Epithelial cell of proximal tubule (primary cell): ENCODE measurements around the gene MBTD1. TPM values are rescaled to one million over a fixed set of nuclear protein-coding genes. Genes with fewer than 3 reads are reported as not detected.

ENCODE experiments used
- DNase-seq: peaks from one replicate; pipeline ENCODE4 v3.0.0-alpha.2; 2011; ENCODE audit warnings: low read depth
- H3K4me3 ChIP-seq: 2 replicates; pipeline ENCODE4 v1.5.1; 2011; ENCODE audit warnings: low read depth, mild to moderate bottlenecking, low read length
- total RNA-seq: library from RNA; depleted of rRNA; stranded (reverse); fragments of >200 nt; gene quantifications from 2 replicates; pipeline ENCODE4 v1.2.3, GENCODE V29; 2015
- TF ChIP-seq, protein P1 (sequence below): conservative IDR thresholded peaks from 2 replicates; pipeline ENCODE4 v1.5.1; 2012; ENCODE audit warnings: low read depth, mild to moderate bottlenecking, low read length

MBTD1 gene
- total RNA-seq, 1 donor from 2014 or later = 5.1 TPM

DNA sequence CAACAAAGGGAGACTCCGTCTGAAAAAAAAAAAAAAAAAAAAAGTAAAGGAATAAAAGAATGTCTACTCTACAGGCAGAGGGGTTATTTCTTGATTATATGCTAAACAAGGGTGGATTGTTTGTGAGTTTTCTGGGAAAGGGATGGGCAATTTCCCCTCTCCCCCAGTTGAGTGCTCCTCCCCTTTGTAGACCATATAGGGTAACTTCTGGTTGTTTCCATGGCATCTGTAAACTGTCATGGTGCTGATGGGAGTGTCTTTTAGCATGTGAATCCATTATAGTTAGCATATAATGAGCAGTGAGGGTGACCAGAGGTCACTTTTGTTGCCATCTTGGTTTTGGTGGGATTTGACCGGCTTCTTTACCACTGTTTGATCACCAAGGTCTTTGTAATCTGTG, 110.7 kb downstream of the MBTD1 start:
- TF ChIP-seq, protein P1, sequence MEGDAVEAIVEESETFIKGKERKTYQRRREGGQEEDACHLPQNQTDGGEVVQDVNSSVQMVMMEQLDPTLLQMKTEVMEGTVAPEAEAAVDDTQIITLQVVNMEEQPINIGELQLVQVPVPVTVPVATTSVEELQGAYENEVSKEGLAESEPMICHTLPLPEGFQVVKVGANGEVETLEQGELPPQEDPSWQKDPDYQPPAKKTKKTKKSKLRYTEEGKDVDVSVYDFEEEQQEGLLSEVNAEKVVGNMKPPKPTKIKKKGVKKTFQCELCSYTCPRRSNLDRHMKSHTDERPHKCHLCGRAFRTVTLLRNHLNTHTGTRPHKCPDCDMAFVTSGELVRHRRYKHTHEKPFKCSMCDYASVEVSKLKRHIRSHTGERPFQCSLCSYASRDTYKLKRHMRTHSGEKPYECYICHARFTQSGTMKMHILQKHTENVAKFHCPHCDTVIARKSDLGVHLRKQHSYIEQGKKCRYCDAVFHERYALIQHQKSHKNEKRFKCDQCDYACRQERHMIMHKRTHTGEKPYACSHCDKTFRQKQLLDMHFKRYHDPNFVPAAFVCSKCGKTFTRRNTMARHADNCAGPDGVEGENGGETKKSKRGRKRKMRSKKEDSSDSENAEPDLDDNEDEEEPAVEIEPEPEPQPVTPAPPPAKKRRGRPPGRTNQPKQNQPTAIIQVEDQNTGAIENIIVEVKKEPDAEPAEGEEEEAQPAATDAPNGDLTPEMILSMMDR = no peak
- H3K4me3 ChIP-seq = no peak overlapping the region
- no peak for DNase-seq

DNA sequence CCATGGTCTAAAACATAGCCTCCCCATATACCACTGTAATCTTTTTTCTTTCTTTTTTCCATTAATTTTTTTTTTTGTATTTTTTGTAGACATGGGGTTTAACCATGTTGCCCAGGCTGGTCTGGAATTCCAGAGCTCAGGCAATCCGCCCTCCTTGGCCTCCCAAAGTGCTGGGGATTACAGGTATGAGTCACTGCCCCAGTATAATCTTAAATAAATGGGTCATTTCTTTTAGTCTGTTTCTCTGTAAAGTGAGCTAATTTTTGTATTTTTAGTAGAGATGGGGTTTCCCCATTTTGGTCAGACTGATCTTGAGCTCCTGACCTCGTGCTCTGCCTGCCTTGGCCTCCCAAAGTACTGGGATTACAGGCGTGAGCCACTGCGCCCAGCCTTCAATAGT, 112.2 kb downstream of the MBTD1 start:
- TF ChIP-seq, protein P1 = no peak
- DNase-seq = no peak
- no peak overlapping the region for H3K4me3 ChIP-seq

DNA sequence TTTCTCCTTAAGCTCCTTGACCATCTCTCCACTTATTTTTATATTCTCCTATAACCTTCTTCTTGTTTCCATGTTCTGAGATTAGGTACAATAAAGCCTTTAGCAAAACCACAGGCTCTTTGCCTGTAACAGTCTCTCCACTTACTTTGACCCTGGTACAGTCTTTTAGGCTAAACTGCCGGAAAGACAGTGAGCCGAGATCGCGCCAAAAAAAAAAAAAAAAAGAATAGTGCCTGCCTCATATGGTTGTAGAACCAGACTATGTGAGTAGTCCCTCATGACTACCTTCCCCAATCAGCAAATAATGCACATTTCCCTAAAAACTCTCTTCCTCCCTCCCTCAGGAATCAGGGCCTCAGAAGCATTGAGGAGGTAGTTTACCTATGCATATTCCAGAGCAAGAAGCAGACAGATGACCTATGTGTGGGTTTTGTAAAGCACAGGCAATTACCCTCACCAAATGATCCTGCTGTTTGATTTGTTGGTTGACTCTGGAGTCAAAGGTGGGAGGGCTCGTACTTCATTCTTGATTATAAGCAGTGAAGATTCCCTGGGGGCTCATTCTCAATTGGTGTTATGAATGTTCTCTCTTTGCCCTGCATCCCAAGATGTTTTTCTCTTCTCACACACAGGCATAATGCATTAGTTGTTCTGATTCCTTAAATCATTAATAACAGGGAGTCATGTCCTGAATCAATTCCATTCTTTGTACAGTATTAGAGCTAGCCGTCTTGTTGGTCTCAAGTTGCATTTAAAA, 115.4 kb downstream of the MBTD1 start:
- TF ChIP-seq, protein P1 = no peak
- no peak overlapping the region for H3K4me3 ChIP-seq
- no peak for DNase-seq

DNA sequence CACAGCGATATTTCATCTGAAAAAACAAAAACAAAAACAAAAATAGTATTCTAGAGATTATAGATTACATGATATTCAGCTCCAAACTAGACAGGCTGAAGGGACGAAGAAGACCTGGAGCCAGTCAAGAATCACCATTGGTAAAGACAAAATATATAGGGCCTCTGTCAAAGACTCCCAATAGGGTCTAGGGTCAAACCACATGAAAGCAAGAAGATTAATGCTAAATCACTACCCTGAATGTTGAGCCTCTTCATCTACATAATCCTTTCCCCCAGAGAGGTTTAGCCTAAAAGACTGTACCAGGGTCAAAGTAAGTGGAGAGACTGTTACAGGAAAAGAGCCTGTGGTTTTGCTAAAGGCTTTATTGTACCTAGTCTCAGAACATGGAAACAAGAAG, 117.3 kb downstream of the MBTD1 start:
- DNase-seq = no peak
- no peak overlapping the region for H3K4me3 ChIP-seq
- TF ChIP-seq, protein P1 = no peak

DNA sequence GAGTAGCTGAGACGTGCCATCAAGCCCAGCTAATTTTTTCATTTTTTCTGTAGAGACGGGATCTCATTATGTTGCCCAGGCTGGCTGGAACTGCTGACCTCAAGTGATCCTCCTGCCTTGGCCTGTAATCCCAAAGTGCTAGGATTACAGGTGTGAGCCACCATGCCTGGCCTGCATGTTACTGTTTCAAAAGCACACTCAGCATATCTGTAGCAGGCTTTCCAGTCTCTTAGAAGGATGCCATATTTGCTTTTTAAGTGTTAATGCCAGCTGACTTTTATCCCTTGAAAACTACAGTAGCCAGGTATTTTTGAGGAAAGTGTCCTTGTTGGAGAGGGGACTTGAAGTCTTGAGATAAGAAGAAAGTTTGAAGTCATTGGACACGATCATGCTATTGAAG, 123.9 kb downstream of the MBTD1 start:
- TF ChIP-seq, protein P1 = no peak
- H3K4me3 ChIP-seq = no peak overlapping the region
- no peak for DNase-seq

DNA sequence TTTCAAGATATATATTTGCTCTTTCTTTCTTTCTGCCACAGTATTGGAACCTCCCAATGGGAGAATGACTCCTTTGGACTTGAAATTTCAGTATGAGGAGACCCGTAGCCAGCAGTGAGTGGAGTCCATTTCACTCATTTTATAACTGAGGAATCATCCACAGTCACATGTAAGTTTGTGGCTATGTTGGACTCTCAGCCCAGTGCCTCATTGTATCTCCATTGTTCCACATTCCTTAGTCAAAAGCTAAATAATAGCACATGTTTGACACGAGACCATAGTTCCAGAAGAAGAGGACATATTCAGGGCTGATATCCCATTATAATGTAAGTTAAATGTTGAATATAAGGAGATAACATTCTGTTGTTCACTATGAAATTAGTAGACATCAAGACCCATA, 126.5 kb downstream of the MBTD1 start:
- no peak for DNase-seq
- TF ChIP-seq, protein P1 = no peak
- H3K4me3 ChIP-seq = no peak overlapping the region

DNA sequence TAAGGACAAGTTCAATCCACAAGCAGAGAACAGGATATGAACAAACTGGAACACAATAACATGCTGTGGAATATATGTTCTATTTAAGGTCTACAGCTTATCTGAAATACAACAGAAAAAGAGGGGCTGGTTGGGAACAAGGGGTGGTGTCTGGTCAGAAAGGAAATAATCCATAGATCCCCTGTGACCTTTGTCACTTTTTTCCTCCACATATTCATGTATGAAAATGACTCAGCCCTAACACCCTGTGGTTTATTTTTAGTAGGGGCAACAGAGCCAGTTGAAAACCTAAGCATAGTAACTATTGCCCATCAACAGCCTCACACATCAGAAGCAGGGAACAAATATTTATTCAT, 126.9 kb downstream of the MBTD1 start:
- no peak for DNase-seq
- H3K4me3 ChIP-seq = no peak overlapping the region
- TF ChIP-seq, protein P1 = no peak
